ENCODE results near the gene BTN1A1. TPM values are rescaled to one million over a fixed set of nuclear protein-coding genes. Genes with fewer than 3 reads are reported as not detected.

Gene BTN1A1
- polyA plus RNA-seq, 1 donor (not counting 4 experiments of a cell fraction or from before 2014, with no cell fraction given), result not detected

DNA sequence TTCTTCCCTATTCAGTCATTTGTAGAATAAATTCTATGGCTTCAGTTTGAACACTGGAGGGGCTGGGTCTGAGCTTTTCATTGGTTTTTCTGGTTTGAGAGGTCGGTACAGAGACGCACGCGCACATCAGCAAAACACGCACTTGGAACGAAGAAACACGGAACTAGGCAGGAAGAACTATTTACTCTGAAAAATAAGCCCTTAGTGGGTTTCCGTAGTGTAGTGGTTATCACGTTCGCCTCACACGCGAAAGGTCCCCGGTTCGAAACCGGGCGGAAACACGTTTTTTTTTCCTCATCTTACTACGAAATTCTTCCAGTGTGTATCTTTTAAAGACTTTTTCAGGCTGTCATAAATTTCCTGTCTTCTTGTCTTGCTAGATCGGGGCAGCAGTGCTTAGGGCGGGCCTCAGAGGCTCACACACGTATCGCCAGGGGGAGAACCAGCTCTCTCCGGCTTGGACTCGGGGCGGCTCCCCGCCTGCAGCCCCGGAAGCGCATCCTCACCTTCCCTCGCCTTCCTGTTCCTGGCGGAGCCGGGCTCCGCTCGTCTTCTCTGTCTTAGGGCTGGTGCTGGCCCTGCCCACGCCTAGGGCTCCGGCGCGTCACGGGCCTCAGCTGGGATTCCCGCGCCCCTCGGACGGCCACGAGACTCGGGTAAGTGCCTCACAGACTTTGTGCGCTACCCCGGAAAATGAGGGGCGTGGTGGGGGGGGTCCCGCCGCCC, 37.9 kb downstream of the BTN1A1 start, which contains the start of gene HMGN4:
Gene HMGN4 (plus strand): TSS at position 521 of the 726 bp plus-strand sequence. CDS start 6,841 bp downstream, outside the sequence.
- dilution Hi-C loops (cut with MboI; ENCODE audit: extremely low pct_ligation_motif_present, low sequenced_read_pairs), result loop anchor here (25.0 kb wide), 1 partner anchor 201 kb away; no protein-coding TSS in a partner anchor
- Histone ChIP-seq H4K20me1 (ENCODE audit: control insufficient read depth, extremely low read depth, insufficient read depth, low read length) (no peaks in the 10 kb centered on the region), H3K36me3 (ENCODE audit: control insufficient read depth in 2 of 2, extremely low read depth in 1 of 2, insufficient read depth in 2 of 2, low read length in 2 of 2) (peaks cover 1 to 5% of the 10 kb centered on the region in 2 experiments), H3K4me3 (ENCODE audit: control insufficient read depth in 2 of 3, extremely low read depth in 1 of 3, insufficient read depth in 2 of 3, low read depth in 1 of 3, low read length in 3 of 3) (peak within 1 kb of the TSS; percentile 73 to 98 (median 87)), H3K27ac (ENCODE audit: control insufficient read depth, insufficient read depth, low read length) (peak within 1 kb of the TSS; percentile 90), H3K4me1 (ENCODE audit: control insufficient read depth, extremely low read depth, insufficient read depth, low read length) (peaks cover 18% of the 10 kb centered on the region), H2AFZ (ENCODE audit: control insufficient read depth, low read length) (peak within 1 kb of the TSS; percentile 99), H3K9ac (ENCODE audit: control insufficient read depth, extremely low read depth, insufficient read depth, low read length) (peak within 1 kb of the TSS; percentile 93), H3K27me3 (ENCODE audit: control insufficient read depth, extremely low read depth, insufficient read depth, low read length) (no peaks in the 10 kb centered on the region), H3K79me2 (ENCODE audit: control insufficient read depth, insufficient read depth, low read length) (peaks cover 39% of the 10 kb centered on the region), H3K9me3 (ENCODE audit: control insufficient read depth, low read depth, low read length) (no peaks in the 10 kb centered on the region), H3K4me2 (ENCODE audit: control insufficient read depth, extremely low read depth, insufficient read depth, low read depth, low read length) (peak within 1 kb of the TSS; percentile 98), H3K9me1 (ENCODE audit: control insufficient read depth, extremely low read depth, insufficient read depth, low read length) (no peaks in the 10 kb centered on the region)
- DNase-seq (ENCODE audit: low read depth, low spot score) (no peak), FAIRE-seq (no peak)
- TF ChIP-seq EZH2 (IDR thresholded peaks at IDR 0.05; ENCODE audit: low read length), result no peak
- TF ChIP-seq, protein P1, sequence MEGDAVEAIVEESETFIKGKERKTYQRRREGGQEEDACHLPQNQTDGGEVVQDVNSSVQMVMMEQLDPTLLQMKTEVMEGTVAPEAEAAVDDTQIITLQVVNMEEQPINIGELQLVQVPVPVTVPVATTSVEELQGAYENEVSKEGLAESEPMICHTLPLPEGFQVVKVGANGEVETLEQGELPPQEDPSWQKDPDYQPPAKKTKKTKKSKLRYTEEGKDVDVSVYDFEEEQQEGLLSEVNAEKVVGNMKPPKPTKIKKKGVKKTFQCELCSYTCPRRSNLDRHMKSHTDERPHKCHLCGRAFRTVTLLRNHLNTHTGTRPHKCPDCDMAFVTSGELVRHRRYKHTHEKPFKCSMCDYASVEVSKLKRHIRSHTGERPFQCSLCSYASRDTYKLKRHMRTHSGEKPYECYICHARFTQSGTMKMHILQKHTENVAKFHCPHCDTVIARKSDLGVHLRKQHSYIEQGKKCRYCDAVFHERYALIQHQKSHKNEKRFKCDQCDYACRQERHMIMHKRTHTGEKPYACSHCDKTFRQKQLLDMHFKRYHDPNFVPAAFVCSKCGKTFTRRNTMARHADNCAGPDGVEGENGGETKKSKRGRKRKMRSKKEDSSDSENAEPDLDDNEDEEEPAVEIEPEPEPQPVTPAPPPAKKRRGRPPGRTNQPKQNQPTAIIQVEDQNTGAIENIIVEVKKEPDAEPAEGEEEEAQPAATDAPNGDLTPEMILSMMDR (optimal IDR thresholded peaks at IDR 0.05 in 1 of 3, IDR thresholded peaks at IDR 0.05 in 1 of 3, conservative IDR thresholded peaks at IDR 0.05 in 1 of 3; ENCODE audit: extremely low read depth in 1 of 3, insufficient read depth in 2 of 3, low read length in 3 of 3), result peak in 1 of 3 experiments; percentile 13

DNA sequence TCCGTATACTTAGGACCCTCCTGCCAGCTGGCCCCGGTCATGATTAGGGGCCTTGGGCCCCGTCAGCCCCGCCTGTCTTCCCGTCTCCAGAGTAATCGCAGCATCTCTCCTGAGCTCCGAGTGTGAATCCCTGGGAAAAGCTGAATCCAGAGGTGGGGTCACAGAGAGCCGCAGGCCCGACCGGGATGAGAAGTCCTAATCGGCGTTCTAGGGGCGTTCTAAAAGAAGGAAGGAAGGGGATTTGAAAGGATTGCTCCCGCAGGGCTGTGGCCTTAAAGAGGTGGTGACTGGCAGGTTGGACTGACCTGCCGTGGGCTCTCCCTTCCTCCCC, 38.4 kb downstream of the BTN1A1 start:
- peaks cover 39% of the 10 kb centered on the region for H3K79me2 ChIP-seq (ENCODE audit: control insufficient read depth, insufficient read depth, low read length)
- dilution Hi-C loops (cut with MboI; ENCODE audit: extremely low pct_ligation_motif_present, low sequenced_read_pairs), result loop anchor here (25.0 kb wide), 1 partner anchor 201 kb away; no protein-coding TSS in a partner anchor
- no peaks in the 10 kb centered on the region for H3K9me1 ChIP-seq (ENCODE audit: control insufficient read depth, extremely low read depth, insufficient read depth, low read length)
- no peaks in the 10 kb centered on the region for H3K27me3 ChIP-seq (ENCODE audit: control insufficient read depth, extremely low read depth, insufficient read depth, low read length)
- DNase-seq (ENCODE audit: low read depth, low spot score) (no peak), FAIRE-seq (no peak)
- peak overlapping the region; percentile 64 for H3K4me2 ChIP-seq (ENCODE audit: control insufficient read depth, extremely low read depth, insufficient read depth, low read depth, low read length)
- H2AFZ ChIP-seq (ENCODE audit: control insufficient read depth, low read length), result peak overlapping the region; percentile 79
- peaks cover 1 to 5% of the 10 kb centered on the region in 2 experiments for H3K36me3 ChIP-seq (ENCODE audit: control insufficient read depth in 2 of 2, extremely low read depth in 1 of 2, insufficient read depth in 2 of 2, low read length in 2 of 2)
- peak overlapping the region; percentile 73 to 98 (median 87) for H3K4me3 ChIP-seq (ENCODE audit: control insufficient read depth in 2 of 3, extremely low read depth in 1 of 3, insufficient read depth in 2 of 3, low read depth in 1 of 3, low read length in 3 of 3)
- H3K9ac ChIP-seq (ENCODE audit: control insufficient read depth, extremely low read depth, insufficient read depth, low read length), result peak overlapping the region; percentile 93
- H3K4me1 ChIP-seq (ENCODE audit: control insufficient read depth, extremely low read depth, insufficient read depth, low read length), result peaks cover 18% of the 10 kb centered on the region
- no peaks in the 10 kb centered on the region for H4K20me1 ChIP-seq (ENCODE audit: control insufficient read depth, extremely low read depth, insufficient read depth, low read length)
- H3K27ac ChIP-seq (ENCODE audit: control insufficient read depth, insufficient read depth, low read length), result peak overlapping the region; percentile 90
- TF ChIP-seq, protein P1 (optimal IDR thresholded peaks at IDR 0.05 in 1 of 3, IDR thresholded peaks at IDR 0.05 in 1 of 3, conservative IDR thresholded peaks at IDR 0.05 in 1 of 3; ENCODE audit: extremely low read depth in 1 of 3, insufficient read depth in 2 of 3, low read length in 3 of 3), result no peak
- no peak for TF ChIP-seq EZH2 (IDR thresholded peaks at IDR 0.05; ENCODE audit: low read length)
- H3K9me3 ChIP-seq (ENCODE audit: control insufficient read depth, low read depth, low read length), result no peaks in the 10 kb centered on the region

All from keratinocyte (primary cell).